ENCODE data around the gene EIF5A. TPM values are rescaled to one million over a fixed set of nuclear protein-coding genes. Genes with fewer than 3 reads are reported as not detected.

Gene EIF5A
- total and polyA plus RNA-seq, 9 of the 15 experiments (the other 6 are each of a cell fraction or from before 2014, with no cell fraction given): 22.9 to 1,163 (median 772) TPM

- TF ChIP-seq, protein P1, sequence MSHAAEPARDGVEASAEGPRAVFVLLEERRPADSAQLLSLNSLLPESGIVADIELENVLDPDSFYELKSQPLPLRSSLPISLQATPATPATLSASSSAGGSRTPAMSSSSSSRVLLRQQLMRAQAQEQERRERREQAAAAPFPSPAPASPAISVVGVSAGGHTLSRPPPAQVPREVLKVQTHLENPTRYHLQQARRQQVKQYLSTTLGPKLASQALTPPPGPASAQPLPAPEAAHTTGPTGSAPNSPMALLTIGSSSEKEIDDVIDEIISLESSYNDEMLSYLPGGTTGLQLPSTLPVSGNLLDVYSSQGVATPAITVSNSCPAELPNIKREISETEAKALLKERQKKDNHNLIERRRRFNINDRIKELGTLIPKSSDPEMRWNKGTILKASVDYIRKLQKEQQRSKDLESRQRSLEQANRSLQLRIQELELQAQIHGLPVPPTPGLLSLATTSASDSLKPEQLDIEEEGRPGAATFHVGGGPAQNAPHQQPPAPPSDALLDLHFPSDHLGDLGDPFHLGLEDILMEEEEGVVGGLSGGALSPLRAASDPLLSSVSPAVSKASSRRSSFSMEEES (CRISPR knock-in tag; IDR thresholded peaks at IDR 0.05): no peak
- TF ChIP-seq STAG1 (CRISPR knock-in tag; IDR thresholded peaks at IDR 0.05; ENCODE audit: borderline replicate concordance) (no peak), NUFIP1 (IDR thresholded peaks at IDR 0.05; ENCODE audit: partially characterized antibody) (no peak), ELF2 (CRISPR knock-in tag; IDR thresholded peaks at IDR 0.05) (no peak), ILF3 (IDR thresholded peaks at IDR 0.05; ENCODE audit: borderline replicate concordance) (no peak), CBFB (CRISPR knock-in tag; IDR thresholded peaks at IDR 0.05) (no peak), ZBTB34 (CRISPR knock-in tag; IDR thresholded peaks at IDR 0.05) (no peak), STAT5A (IDR thresholded peaks at IDR 0.05; ENCODE audit: borderline replicate concordance, low read length) (no peak), HDGF (IDR thresholded peaks at IDR 0.05) (no peak)
- TF ChIP-seq, protein P2, sequence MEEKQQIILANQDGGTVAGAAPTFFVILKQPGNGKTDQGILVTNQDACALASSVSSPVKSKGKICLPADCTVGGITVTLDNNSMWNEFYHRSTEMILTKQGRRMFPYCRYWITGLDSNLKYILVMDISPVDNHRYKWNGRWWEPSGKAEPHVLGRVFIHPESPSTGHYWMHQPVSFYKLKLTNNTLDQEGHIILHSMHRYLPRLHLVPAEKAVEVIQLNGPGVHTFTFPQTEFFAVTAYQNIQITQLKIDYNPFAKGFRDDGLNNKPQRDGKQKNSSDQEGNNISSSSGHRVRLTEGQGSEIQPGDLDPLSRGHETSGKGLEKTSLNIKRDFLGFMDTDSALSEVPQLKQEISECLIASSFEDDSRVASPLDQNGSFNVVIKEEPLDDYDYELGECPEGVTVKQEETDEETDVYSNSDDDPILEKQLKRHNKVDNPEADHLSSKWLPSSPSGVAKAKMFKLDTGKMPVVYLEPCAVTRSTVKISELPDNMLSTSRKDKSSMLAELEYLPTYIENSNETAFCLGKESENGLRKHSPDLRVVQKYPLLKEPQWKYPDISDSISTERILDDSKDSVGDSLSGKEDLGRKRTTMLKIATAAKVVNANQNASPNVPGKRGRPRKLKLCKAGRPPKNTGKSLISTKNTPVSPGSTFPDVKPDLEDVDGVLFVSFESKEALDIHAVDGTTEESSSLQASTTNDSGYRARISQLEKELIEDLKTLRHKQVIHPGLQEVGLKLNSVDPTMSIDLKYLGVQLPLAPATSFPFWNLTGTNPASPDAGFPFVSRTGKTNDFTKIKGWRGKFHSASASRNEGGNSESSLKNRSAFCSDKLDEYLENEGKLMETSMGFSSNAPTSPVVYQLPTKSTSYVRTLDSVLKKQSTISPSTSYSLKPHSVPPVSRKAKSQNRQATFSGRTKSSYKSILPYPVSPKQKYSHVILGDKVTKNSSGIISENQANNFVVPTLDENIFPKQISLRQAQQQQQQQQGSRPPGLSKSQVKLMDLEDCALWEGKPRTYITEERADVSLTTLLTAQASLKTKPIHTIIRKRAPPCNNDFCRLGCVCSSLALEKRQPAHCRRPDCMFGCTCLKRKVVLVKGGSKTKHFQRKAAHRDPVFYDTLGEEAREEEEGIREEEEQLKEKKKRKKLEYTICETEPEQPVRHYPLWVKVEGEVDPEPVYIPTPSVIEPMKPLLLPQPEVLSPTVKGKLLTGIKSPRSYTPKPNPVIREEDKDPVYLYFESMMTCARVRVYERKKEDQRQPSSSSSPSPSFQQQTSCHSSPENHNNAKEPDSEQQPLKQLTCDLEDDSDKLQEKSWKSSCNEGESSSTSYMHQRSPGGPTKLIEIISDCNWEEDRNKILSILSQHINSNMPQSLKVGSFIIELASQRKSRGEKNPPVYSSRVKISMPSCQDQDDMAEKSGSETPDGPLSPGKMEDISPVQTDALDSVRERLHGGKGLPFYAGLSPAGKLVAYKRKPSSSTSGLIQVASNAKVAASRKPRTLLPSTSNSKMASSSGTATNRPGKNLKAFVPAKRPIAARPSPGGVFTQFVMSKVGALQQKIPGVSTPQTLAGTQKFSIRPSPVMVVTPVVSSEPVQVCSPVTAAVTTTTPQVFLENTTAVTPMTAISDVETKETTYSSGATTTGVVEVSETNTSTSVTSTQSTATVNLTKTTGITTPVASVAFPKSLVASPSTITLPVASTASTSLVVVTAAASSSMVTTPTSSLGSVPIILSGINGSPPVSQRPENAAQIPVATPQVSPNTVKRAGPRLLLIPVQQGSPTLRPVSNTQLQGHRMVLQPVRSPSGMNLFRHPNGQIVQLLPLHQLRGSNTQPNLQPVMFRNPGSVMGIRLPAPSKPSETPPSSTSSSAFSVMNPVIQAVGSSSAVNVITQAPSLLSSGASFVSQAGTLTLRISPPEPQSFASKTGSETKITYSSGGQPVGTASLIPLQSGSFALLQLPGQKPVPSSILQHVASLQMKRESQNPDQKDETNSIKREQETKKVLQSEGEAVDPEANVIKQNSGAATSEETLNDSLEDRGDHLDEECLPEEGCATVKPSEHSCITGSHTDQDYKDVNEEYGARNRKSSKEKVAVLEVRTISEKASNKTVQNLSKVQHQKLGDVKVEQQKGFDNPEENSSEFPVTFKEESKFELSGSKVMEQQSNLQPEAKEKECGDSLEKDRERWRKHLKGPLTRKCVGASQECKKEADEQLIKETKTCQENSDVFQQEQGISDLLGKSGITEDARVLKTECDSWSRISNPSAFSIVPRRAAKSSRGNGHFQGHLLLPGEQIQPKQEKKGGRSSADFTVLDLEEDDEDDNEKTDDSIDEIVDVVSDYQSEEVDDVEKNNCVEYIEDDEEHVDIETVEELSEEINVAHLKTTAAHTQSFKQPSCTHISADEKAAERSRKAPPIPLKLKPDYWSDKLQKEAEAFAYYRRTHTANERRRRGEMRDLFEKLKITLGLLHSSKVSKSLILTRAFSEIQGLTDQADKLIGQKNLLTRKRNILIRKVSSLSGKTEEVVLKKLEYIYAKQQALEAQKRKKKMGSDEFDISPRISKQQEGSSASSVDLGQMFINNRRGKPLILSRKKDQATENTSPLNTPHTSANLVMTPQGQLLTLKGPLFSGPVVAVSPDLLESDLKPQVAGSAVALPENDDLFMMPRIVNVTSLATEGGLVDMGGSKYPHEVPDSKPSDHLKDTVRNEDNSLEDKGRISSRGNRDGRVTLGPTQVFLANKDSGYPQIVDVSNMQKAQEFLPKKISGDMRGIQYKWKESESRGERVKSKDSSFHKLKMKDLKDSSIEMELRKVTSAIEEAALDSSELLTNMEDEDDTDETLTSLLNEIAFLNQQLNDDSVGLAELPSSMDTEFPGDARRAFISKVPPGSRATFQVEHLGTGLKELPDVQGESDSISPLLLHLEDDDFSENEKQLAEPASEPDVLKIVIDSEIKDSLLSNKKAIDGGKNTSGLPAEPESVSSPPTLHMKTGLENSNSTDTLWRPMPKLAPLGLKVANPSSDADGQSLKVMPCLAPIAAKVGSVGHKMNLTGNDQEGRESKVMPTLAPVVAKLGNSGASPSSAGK (IDR thresholded peaks at IDR 0.05): no peak
- TF ChIP-seq, protein P3, sequence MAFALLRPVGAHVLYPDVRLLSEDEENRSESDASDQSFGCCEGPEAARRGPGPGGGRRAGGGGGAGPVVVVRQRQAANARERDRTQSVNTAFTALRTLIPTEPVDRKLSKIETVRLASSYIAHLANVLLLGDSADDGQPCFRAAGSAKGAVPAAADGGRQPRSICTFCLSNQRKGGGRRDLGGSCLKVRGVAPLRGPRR (CRISPR knock-in tag; IDR thresholded peaks at IDR 0.05): no peak
Measured at GRCh38 chr17:7351665-7352502, 44.5 kb downstream of the EIF5A start, which contains the start of gene KCTD11 (continued).
